GM19351 (cell line): ENCODE measurements around the gene TRPT1.

Experiments used
- ATAC-seq: cut with Tn5 transposase; IDR thresholded peaks from one replicate; pipeline ENCODE4 v1.9.1; 2021; ENCODE audit warnings: mild to moderate bottlenecking, moderate library complexity; ENCODE audit not compliant: unreplicated experiment

The TRPT1 gene

GRCh38 chr11:64225608-64226506 lies at the start of gene TRPT1, which contains the start of gene NUDT22:
Gene TRPT1 (minus strand): TSS chr11:64226186. CDS start chr11:64225860, 326 bp downstream.
Gene NUDT22 (plus strand): TSS chr11:64226274. CDS start chr11:64226653, 379 bp downstream.
- ATAC-seq: peak; percentile 53

GRCh38 chr11:64275031-64275800 lies 49.2 kb upstream of the TRPT1 start:
- ATAC-seq: no peak

- peak; percentile 67 for ATAC-seq
Measured at GRCh38 chr11:64269540-64270220, 43.7 kb upstream of the TRPT1 start.

GRCh38 chr11:64268893-64269539 lies 43.0 kb upstream of the TRPT1 start:
- peak; percentile 9 for ATAC-seq

- ATAC-seq: no peak
Measured at GRCh38 chr11:64268025-64268892, 42.3 kb upstream of the TRPT1 start.

- ATAC-seq: no peak
Measured at GRCh38 chr11:64267207-64267945, 41.4 kb upstream of the TRPT1 start.

- ATAC-seq: no peak
Measured at GRCh38 chr11:64266339-64266738, 40.4 kb upstream of the TRPT1 start.

GRCh38 chr11:64265176-64266160 lies 39.5 kb upstream of the TRPT1 start:
- ATAC-seq: no peak

- no peak for ATAC-seq
Measured at GRCh38 chr11:64264371-64264852, 38.4 kb upstream of the TRPT1 start.

GRCh38 chr11:64263947-64264317 lies 37.9 kb upstream of the TRPT1 start:
- ATAC-seq: no peak

GRCh38 chr11:64263021-64263946 lies 37.3 kb upstream of the TRPT1 start:
- ATAC-seq: no peak

- ATAC-seq: no peak
Measured at GRCh38 chr11:64262271-64263002, 36.5 kb upstream of the TRPT1 start.

GRCh38 chr11:64261556-64262080 lies 35.6 kb upstream of the TRPT1 start:
- no peak for ATAC-seq

GRCh38 chr11:64260147-64260708 lies 34.2 kb upstream of the TRPT1 start:
- ATAC-seq: no peak

- no peak for ATAC-seq
Measured at GRCh38 chr11:64259533-64260067, 33.6 kb upstream of the TRPT1 start.
